Measurements from ENCODE around the gene GABBR2. TPM values are rescaled to one million over a fixed set of nuclear protein-coding genes. Genes with fewer than 3 reads are reported as not detected.
A peak's percentile ranks its signal among the peaks of the same experiment; 100 is the strongest.

GABBR2 gene
- polyA plus RNA-seq, 1 of the 3 experiments (the other 2 are of a cell fraction) = not detected

DNA sequence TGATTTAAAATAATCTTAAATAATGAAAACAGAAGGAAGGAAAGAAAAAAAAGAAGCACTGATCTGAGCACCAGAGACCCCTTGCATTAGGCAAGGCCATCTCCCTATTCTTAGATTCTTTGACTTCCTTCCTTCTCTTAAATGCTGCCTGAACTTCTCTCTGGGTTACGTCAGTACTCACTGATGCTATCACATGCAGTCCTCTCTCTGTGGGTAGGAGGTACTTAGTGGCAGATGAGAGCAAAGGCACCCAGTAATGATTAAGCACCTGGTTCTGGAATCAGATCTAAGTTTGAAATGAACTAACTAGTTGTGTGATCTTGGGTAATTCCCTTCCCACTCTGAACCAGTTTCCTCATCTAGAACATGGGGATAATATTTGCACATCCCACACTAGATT lies 343.0 kb downstream of the GABBR2 start (continued):
- no peak for TF ChIP-seq RFX5 (IDR thresholded peaks at IDR 0.05; ENCODE audit: low read length)

DNA sequence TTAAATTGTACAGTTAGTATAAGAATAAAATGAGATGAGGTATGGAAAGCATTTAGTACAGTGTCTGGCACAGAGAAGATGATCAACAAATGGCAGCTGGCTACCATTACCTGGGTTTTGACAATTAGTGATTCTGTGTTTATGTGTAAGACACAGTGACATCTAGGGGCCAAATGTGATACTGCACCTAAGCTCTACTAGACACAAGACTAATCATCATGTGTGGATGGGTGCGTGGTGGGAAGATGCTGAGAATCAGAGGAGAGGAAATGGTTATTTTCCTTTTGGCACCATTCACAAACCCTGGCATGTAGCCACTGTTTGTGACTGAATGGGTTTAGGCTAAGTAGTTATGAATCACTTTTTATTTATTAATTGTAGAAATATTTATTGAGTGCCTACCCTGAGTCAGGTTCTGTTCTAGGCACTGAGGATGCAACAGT lies 343.5 kb downstream of the GABBR2 start:
- H3K9ac ChIP-seq = no peak overlapping the region
- H3K4me2 ChIP-seq = no peak overlapping the region
- H3K27ac ChIP-seq (ENCODE audit: low read depth in 2 of 2, low read length in 1 of 2) = no peak overlapping the region
- TF ChIP-seq, protein P1, sequence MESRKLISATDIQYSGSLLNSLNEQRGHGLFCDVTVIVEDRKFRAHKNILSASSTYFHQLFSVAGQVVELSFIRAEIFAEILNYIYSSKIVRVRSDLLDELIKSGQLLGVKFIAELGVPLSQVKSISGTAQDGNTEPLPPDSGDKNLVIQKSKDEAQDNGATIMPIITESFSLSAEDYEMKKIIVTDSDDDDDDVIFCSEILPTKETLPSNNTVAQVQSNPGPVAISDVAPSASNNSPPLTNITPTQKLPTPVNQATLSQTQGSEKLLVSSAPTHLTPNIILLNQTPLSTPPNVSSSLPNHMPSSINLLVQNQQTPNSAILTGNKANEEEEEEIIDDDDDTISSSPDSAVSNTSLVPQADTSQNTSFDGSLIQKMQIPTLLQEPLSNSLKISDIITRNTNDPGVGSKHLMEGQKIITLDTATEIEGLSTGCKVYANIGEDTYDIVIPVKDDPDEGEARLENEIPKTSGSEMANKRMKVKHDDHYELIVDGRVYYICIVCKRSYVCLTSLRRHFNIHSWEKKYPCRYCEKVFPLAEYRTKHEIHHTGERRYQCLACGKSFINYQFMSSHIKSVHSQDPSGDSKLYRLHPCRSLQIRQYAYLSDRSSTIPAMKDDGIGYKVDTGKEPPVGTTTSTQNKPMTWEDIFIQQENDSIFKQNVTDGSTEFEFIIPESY (IDR thresholded peaks at IDR 0.05; ENCODE audit: borderline replicate concordance, low read depth) = no peak
- TF ChIP-seq, protein P2, sequence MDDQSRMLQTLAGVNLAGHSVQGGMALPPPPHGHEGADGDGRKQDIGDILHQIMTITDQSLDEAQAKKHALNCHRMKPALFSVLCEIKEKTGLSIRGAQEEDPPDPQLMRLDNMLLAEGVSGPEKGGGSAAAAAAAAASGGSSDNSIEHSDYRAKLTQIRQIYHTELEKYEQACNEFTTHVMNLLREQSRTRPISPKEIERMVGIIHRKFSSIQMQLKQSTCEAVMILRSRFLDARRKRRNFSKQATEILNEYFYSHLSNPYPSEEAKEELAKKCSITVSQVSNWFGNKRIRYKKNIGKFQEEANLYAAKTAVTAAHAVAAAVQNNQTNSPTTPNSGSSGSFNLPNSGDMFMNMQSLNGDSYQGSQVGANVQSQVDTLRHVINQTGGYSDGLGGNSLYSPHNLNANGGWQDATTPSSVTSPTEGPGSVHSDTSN (IDR thresholded peaks at IDR 0.05) = no peak
- TF ChIP-seq REST (IDR thresholded peaks at IDR 0.05; ENCODE audit: low read depth, low read length) (no peak), CHD2 (IDR thresholded peaks at IDR 0.05; ENCODE audit: low read length, partially characterized antibody) (no peak), CTCF (IDR thresholded peaks at IDR 0.05) (peak; percentile 60), RCOR1 (IDR thresholded peaks at IDR 0.05; ENCODE audit: low read length) (no peak), USF2 (IDR thresholded peaks at IDR 0.05; ENCODE audit: borderline replicate concordance, low read depth, low read length) (no peak)
- no peak for DNase-seq
- CTCF ChIA-PET = interaction anchor here (0.7 to 1.0 kb wide), 2 partner anchors 12 to 20 kb away, joined by 3 to 4 read pairs; no protein-coding TSS in a partner anchor
- no peak overlapping the region for H2AFZ ChIP-seq (ENCODE audit: low read depth)
- H3K79me2 ChIP-seq (ENCODE audit: insufficient read depth) = no peaks in the 10 kb centered on the region
- WGBS (ENCODE audit: low lambda C conversion rate) = 75% methylated on average over 1 of the region's 1 CpG
- H3K9me3 ChIP-seq = no peaks in the 10 kb centered on the region
- H3K4me3 ChIP-seq (ENCODE audit: low read depth in 2 of 2, low read length in 1 of 2) = no peak overlapping the region; a peak in 1 of 4 replicates
- H4K20me1 ChIP-seq (ENCODE audit: insufficient read depth) = no peaks in the 10 kb centered on the region
- no peaks in the 10 kb centered on the region for H3F3A ChIP-seq (replicated peaks; ENCODE audit: insufficient read depth)
- H3K4me1 ChIP-seq (ENCODE audit: control insufficient read depth in 1 of 2, insufficient read depth in 2 of 2, low read depth in 1 of 2, low read length in 1 of 2) = no peaks in the 10 kb centered on the region
- no peaks in the 10 kb centered on the region for H3K27me3 ChIP-seq (ENCODE audit: insufficient read depth)
- no peaks in the 10 kb centered on the region for H3K9me2 ChIP-seq
- POLR2A ChIA-PET = no interaction called here
- no peaks in the 10 kb centered on the region for H3K36me3 ChIP-seq (replicated peaks in 1 of 2; ENCODE audit: control insufficient read depth in 1 of 2, insufficient read depth in 2 of 2, low read length in 1 of 2)
